ENCODE data around the gene PSTK.

- TF ChIP-seq CTCF (IDR thresholded peaks at IDR 0.05; ENCODE audit: poor library complexity): peak; percentile 42
- no peak for TF ChIP-seq EZH2 (IDR thresholded peaks at IDR 0.05; ENCODE audit: borderline replicate concordance)
- TF ChIP-seq EZH2phosphoT487 (IDR thresholded peaks at IDR 0.05; ENCODE audit: low read depth, severe bottlenecking, unreplicated experiment): no peak
Measured at GRCh38 chr10:123021517-123021916, 41.3 kb downstream of the PSTK start.
